HEK293 (cell line): Measurements from ENCODE around the gene ZNF469.

Source experiments
- BCL11B ChIP-seq: fragments of 450-650 bp; formaldehyde crosslinking; IDR thresholded peaks from 2 replicates; pipeline ENCODE4 v1.5.1; 2016; ENCODE audit warnings: low read depth, missing biosample characterization, missing genetic modification characterization
- GFI1B ChIP-seq: fragments of 450-650 bp; formaldehyde crosslinking; IDR thresholded peaks from 2 replicates; pipeline ENCODE4 v1.5.1; 2016; ENCODE audit warnings: missing biosample characterization, missing genetic modification characterization
- HOXD13 ChIP-seq: sonication (generic); formaldehyde crosslinking; IDR thresholded peaks from 2 replicates; pipeline ENCODE4 v1.8.0; 2022; ENCODE audit warnings: missing genetic modification reagents, borderline replicate concordance
- KLF17 ChIP-seq: fragments of 450-650 bp; formaldehyde crosslinking; IDR thresholded peaks from 2 replicates; pipeline ENCODE4 v1.5.1; 2016; ENCODE audit warnings: missing biosample characterization, missing genetic modification characterization
- MYNN ChIP-seq: fragments of 450-650 bp; formaldehyde crosslinking; IDR thresholded peaks from 2 replicates; pipeline ENCODE4 v1.5.1; 2016; ENCODE audit warnings: missing biosample characterization, missing genetic modification characterization, borderline replicate concordance
- MZF1 ChIP-seq: fragments of 450-650 bp; formaldehyde crosslinking; IDR thresholded peaks from 2 replicates; pipeline ENCODE4 v1.5.1; 2017; ENCODE audit warnings: missing biosample characterization, missing genetic modification characterization, borderline replicate concordance
- RBAK ChIP-seq: fragments of 450-650 bp; formaldehyde crosslinking; IDR thresholded peaks from 2 replicates; pipeline ENCODE4 v1.5.1; 2016; ENCODE audit warnings: missing biosample characterization, missing genetic modification characterization
- REPIN1 ChIP-seq: fragments of 450-650 bp; formaldehyde crosslinking; IDR thresholded peaks from 2 replicates; pipeline ENCODE4 v1.5.1; 2017; ENCODE audit warnings: missing biosample characterization, missing genetic modification characterization, low read depth
- SP3 ChIP-seq: fragments of 450-650 bp; formaldehyde crosslinking; IDR thresholded peaks from 2 replicates; pipeline ENCODE4 v1.5.1; 2016; ENCODE audit warnings: missing biosample characterization, missing genetic modification characterization
- ZBTB8A ChIP-seq: fragments of 450-650 bp; formaldehyde crosslinking; IDR thresholded peaks from 2 replicates; pipeline ENCODE4 v1.5.1; 2016; ENCODE audit warnings: missing biosample characterization, missing genetic modification characterization
- ZFHX2 ChIP-seq: fragments of 450-650 bp; formaldehyde crosslinking; conservative IDR thresholded peaks from 2 replicates; pipeline ENCODE4 v1.5.1; 2016; ENCODE audit warnings: missing biosample characterization, missing genetic modification characterization
- ZFP3 ChIP-seq: fragments of 450-650 bp; formaldehyde crosslinking; IDR thresholded peaks from 2 replicates; pipeline ENCODE4 v1.5.1; 2016; ENCODE audit warnings: low read depth, missing biosample characterization, missing genetic modification characterization
- ZNF148 ChIP-seq: fragments of 450-650 bp; formaldehyde crosslinking; IDR thresholded peaks from 2 replicates; pipeline ENCODE4 v1.5.0; 2017; ENCODE audit warnings: missing biosample characterization, missing genetic modification characterization, borderline replicate concordance
- ZNF157 ChIP-seq: fragments of 450-650 bp; formaldehyde crosslinking; IDR thresholded peaks from 2 replicates; pipeline ENCODE4 v1.5.1; 2016; ENCODE audit warnings: missing biosample characterization, missing genetic modification characterization
- ZNF174 ChIP-seq: fragments of 450-650 bp; formaldehyde crosslinking; IDR thresholded peaks from 2 replicates; pipeline ENCODE4 v1.5.0; 2017; ENCODE audit warnings: missing biosample characterization, mild to moderate bottlenecking, missing genetic modification characterization
- ZNF211 ChIP-seq: fragments of 450-650 bp; formaldehyde crosslinking; IDR thresholded peaks from 2 replicates; pipeline ENCODE4 v1.5.1; 2016; ENCODE audit warnings: low read depth, missing biosample characterization, missing genetic modification characterization
- ZNF221 ChIP-seq: fragments of 450-650 bp; formaldehyde crosslinking; IDR thresholded peaks from 2 replicates; pipeline ENCODE4 v1.5.1; 2017; ENCODE audit warnings: missing biosample characterization, missing genetic modification characterization, borderline replicate concordance
- ZNF248 ChIP-seq: fragments of 450-650 bp; formaldehyde crosslinking; IDR thresholded peaks from 2 replicates; pipeline ENCODE4 v1.5.1; 2017; ENCODE audit warnings: missing biosample characterization, missing genetic modification characterization
- ZNF366 ChIP-seq: fragments of 450-650 bp; formaldehyde crosslinking; conservative IDR thresholded peaks from 2 replicates; pipeline ENCODE4 v1.5.1; 2016; ENCODE audit warnings: missing biosample characterization, missing genetic modification characterization
- ZNF391 ChIP-seq: fragments of 450-650 bp; formaldehyde crosslinking; IDR thresholded peaks from 2 replicates; pipeline ENCODE4 v1.5.1; 2016; ENCODE audit warnings: low read depth, missing biosample characterization, missing genetic modification characterization, borderline replicate concordance
- ZNF394 ChIP-seq: fragments of 450-650 bp; formaldehyde crosslinking; IDR thresholded peaks from 2 replicates; pipeline ENCODE4 v1.5.1; 2016; ENCODE audit warnings: missing biosample characterization, missing genetic modification characterization, mild to moderate bottlenecking, moderate library complexity, borderline replicate concordance
- ZNF433 ChIP-seq: fragments of 450-650 bp; formaldehyde crosslinking; IDR thresholded peaks from 2 replicates; pipeline ENCODE4 v1.5.1; 2016; ENCODE audit warnings: missing biosample characterization, missing genetic modification characterization, low read depth
- ZNF501 ChIP-seq: fragments of 450-650 bp; formaldehyde crosslinking; IDR thresholded peaks from 2 replicates; pipeline ENCODE4 v1.5.1; 2016; ENCODE audit warnings: missing biosample characterization, missing genetic modification characterization
- ZNF514 ChIP-seq: fragments of 450-650 bp; formaldehyde crosslinking; IDR thresholded peaks from 2 replicates; pipeline ENCODE4 v1.5.1; 2016; ENCODE audit warnings: missing biosample characterization, missing genetic modification characterization
- ZNF549 ChIP-seq: fragments of 450-650 bp; IDR thresholded peaks from 2 replicates; pipeline ENCODE4 v1.5.1; 2018; ENCODE audit warnings: missing biosample characterization, missing genetic modification characterization, mild to moderate bottlenecking, inconsistent platforms, moderate library complexity
- ZNF596 ChIP-seq: fragments of 450-650 bp; IDR thresholded peaks from 2 replicates; pipeline ENCODE4 v1.5.0; 2018; ENCODE audit warnings: missing biosample characterization, mild to moderate bottlenecking, missing genetic modification characterization, moderate library complexity
- ZNF600 ChIP-seq: fragments of 450-650 bp; formaldehyde crosslinking; IDR thresholded peaks from 2 replicates; pipeline ENCODE4 v1.5.1; 2016; ENCODE audit warnings: missing biosample characterization, missing genetic modification characterization
- ZNF610 ChIP-seq: fragments of 450-650 bp; formaldehyde crosslinking; IDR thresholded peaks from 2 replicates; pipeline ENCODE4 v1.5.1; 2016; ENCODE audit warnings: missing biosample characterization, missing genetic modification characterization, borderline replicate concordance
- ZNF621 ChIP-seq: fragments of 450-650 bp; formaldehyde crosslinking; IDR thresholded peaks from 2 replicates; pipeline ENCODE4 v1.5.1; 2017; ENCODE audit warnings: missing biosample characterization, missing genetic modification characterization
- ZNF701 ChIP-seq: fragments of 450-650 bp; formaldehyde crosslinking; IDR thresholded peaks from 2 replicates; pipeline ENCODE4 v1.5.1; 2016; ENCODE audit warnings: missing biosample characterization, missing genetic modification characterization
- ZNF747 ChIP-seq: fragments of 450-650 bp; formaldehyde crosslinking; IDR thresholded peaks from 2 replicates; pipeline ENCODE4 v1.5.1; 2016; ENCODE audit warnings: missing biosample characterization, missing genetic modification characterization
- ZSCAN4 ChIP-seq: fragments of 450-650 bp; formaldehyde crosslinking; IDR thresholded peaks from 2 replicates; pipeline ENCODE4 v1.5.1; 2017; ENCODE audit warnings: missing biosample characterization, missing genetic modification characterization
- TF ChIP-seq, protein P1 (sequence below): fragments of 450-650 bp; formaldehyde crosslinking; IDR thresholded peaks from 2 replicates; pipeline ENCODE4 v1.5.1; 2016; ENCODE audit warnings: missing biosample characterization, missing genetic modification characterization
- TF ChIP-seq, protein P2 (sequence below): fragments of 450-650 bp; formaldehyde crosslinking; IDR thresholded peaks from 2 replicates; pipeline ENCODE4 v1.5.1; 2017; ENCODE audit warnings: missing biosample characterization, missing genetic modification characterization

ZNF469 gene

DNA sequence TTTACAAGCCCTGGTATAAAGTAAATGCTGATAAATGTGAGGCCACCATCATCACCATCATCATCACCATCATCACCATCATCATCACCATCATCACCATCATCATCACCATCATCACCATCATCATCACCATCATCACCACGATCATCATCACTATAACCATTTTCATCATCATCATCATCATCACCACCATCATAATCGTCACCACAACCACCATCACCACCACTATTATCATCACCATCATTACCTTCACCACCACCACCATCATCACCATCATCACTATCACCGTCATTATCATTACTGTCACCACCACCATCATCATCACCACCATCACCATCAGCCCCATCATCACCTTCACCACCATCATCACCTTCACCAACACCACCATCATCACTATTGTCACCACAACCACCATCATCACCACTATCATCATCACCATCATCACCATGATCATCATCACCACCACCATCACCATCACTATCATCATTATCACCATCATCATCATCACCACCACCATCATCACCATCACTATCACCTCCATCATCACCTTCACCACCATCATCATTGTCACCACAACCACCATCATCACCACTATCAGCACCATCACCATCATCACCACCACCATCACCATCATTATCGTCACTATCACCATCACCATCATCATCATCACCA, 16.6 kb upstream of the ZNF469 start (continued):
- TF ChIP-seq ZNF148 (tag by site-specific recombination) (peak; percentile 55; the same call in 1 of the 2 replicates), ZFHX2 (no peak), ZNF621 (tag by site-specific recombination) (no peak), ZNF596 (tag by site-specific recombination) (no peak), ZNF221 (no peak), REPIN1 (tag by site-specific recombination) (peak; percentile 25; the same call in 1 of the 2 replicates), ZFP3 (no peak), HOXD13 (no peak), ZNF248 (tag by site-specific recombination) (0 out of 2 replicates have a peak, but pooled peaks have one; percentile 18), ZNF211 (tag by site-specific recombination) (0 out of 2 replicates have a peak, but pooled peaks have one; percentile 18), KLF17 (tag by site-specific recombination) (no peak), ZNF747 (0 out of 2 replicates have a peak, but pooled peaks have one; percentile 16), RBAK (tag by site-specific recombination) (0 out of 2 replicates have a peak, but pooled peaks have one; percentile 39), ZNF174 (tag by site-specific recombination) (no peak), ZNF391 (no peak), ZNF514 (tag by site-specific recombination) (no peak), ZNF366 (tag by site-specific recombination) (no peak), MYNN (tag by site-specific recombination) (no peak), ZNF600 (tag by site-specific recombination) (no peak), ZNF394 (tag by site-specific recombination) (no peak), ZNF549 (tag by site-specific recombination) (no peak), BCL11B (tag by site-specific recombination) (no peak), ZNF157 (tag by site-specific recombination) (no peak), ZNF433 (tag by site-specific recombination) (no peak), MZF1 (no peak), ZNF501 (tag by site-specific recombination) (no peak), ZSCAN4 (tag by site-specific recombination) (no peak), GFI1B (tag by site-specific recombination) (no peak), ZBTB8A (tag by site-specific recombination) (no peak), ZNF610 (tag by site-specific recombination) (no peak), SP3 (tag by site-specific recombination) (no peak), ZNF701 (tag by site-specific recombination) (no peak)
- TF ChIP-seq, protein P1, sequence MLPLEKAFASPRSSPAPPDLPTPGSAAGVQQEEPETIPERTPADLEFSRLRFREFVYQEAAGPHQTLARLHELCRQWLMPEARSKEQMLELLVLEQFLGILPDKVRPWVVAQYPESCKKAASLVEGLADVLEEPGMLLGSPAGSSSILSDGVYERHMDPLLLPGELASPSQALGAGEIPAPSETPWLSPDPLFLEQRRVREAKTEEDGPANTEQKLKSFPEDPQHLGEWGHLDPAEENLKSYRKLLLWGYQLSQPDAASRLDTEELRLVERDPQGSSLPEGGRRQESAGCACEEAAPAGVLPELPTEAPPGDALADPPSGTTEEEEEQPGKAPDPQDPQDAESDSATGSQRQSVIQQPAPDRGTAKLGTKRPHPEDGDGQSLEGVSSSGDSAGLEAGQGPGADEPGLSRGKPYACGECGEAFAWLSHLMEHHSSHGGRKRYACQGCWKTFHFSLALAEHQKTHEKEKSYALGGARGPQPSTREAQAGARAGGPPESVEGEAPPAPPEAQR (tag by site-specific recombination), result no peak
- TF ChIP-seq, protein P2, sequence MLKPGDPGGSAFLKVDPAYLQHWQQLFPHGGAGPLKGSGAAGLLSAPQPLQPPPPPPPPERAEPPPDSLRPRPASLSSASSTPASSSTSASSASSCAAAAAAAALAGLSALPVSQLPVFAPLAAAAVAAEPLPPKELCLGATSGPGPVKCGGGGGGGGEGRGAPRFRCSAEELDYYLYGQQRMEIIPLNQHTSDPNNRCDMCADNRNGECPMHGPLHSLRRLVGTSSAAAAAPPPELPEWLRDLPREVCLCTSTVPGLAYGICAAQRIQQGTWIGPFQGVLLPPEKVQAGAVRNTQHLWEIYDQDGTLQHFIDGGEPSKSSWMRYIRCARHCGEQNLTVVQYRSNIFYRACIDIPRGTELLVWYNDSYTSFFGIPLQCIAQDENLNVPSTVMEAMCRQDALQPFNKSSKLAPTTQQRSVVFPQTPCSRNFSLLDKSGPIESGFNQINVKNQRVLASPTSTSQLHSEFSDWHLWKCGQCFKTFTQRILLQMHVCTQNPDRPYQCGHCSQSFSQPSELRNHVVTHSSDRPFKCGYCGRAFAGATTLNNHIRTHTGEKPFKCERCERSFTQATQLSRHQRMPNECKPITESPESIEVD, result no peak
